Upper lobe of right lung (tissue), 1 donor: Measurements from ENCODE around the gene TGIF1. TPM values are rescaled to one million over a fixed set of nuclear protein-coding genes. Genes with fewer than 3 reads are reported as not detected.
A peak's percentile ranks its signal among the peaks of the same experiment; 100 is the strongest.

Source experiments
- ATAC-seq: fragments of 200-7000 bp; cut with Tn5 transposase; one replicate; pipeline ENCODE4 v1.9.1; 2020; ENCODE audit warnings: mild to moderate bottlenecking, moderate library complexity
- DNase-seq: peaks from one replicate; pipeline ENCODE4 v3.0.0-alpha.2; 2020
- H3K27ac ChIP-seq: fragments of 200-600 bp; one replicate; pipeline ENCODE4 v1.8.0; 2022
- H3K27me3 ChIP-seq: fragments of 200-600 bp; one replicate; pipeline ENCODE4 v1.8.0; 2022; ENCODE audit warnings: mild to moderate bottlenecking
- H3K36me3 ChIP-seq: fragments of 200-600 bp; one replicate; pipeline ENCODE4 v1.8.0; 2022
- H3K4me1 ChIP-seq: fragments of 200-600 bp; one replicate; pipeline ENCODE4 v1.8.0; 2022
- H3K4me3 ChIP-seq: fragments of 200-600 bp; one replicate; pipeline ENCODE4 v1.8.0; 2022; ENCODE audit warnings: mild to moderate bottlenecking
- H3K9me3 ChIP-seq: fragments of 200-600 bp; one replicate; pipeline ENCODE4 v1.8.0; 2022
- intact Hi-C: fragments of 100-400 bp; cut with DNase I; formaldehyde crosslinking; loops from one replicate; pipeline ENCODE4 v1.11.0; 2022
- total RNA-seq: library from RNA; stranded (reverse); fragmentation: NEBNext Ultra II Directional; extraction: Animal tissue kit (Norgen Biotek cat#: 25700); gene quantifications from one replicate; pipeline ENCODE4 v1.2.1, GENCODE V29; 2021
- TF ChIP-seq, protein P1 (sequence below): fragments of 200-600 bp; IDR thresholded peaks from one replicate; pipeline ENCODE4 v1.8.0; 2022; ENCODE audit warnings: antibody characterized with exemption
- donor health status: DM: no; HTN: yes; CAD: no; lungs with severe emphysema.

TGIF1 gene
- total RNA-seq, 1 donor from 2014 or later: 48.4 TPM

DNA sequence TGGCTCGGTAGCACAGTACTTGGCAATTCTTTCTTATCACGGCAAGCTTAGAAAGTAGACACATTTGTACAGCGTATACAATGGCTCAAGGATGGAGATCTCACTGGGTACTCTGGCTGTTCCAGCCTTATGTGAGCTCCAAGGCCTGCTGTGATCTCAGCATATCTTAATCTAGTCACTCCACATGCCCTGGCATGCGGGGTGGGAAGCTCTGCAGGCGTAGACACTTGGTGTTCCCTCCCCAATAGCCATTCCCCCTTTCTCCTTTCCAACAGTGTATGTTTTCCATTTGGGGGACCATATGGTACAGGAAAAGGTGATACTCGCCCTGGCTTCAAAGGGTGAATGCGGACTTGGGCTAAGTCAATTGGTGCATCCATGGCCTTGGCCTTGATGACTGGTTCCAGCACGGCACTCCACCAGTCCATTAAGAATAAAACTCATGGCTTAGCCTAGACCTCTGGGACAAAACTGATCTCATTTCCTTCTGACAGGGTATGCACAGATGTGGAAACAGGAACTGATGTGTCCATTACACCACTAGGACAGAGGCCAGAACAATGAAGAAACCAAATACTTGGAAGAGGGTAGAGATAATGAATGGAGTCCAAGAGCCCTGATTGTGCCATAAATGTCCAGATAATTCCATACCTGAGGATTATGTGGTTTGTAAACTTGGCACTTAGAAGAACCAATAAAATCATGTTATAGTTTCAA, 28.4 kb downstream of the TGIF1 start:
- intact Hi-C loops: no loop called here
- H3K27me3 ChIP-seq: no peaks in the 10 kb centered on the region
- H3K4me1 ChIP-seq: no peaks in the 10 kb centered on the region
- ATAC-seq (peak; percentile 80), DNase-seq (no peak)
- no peak overlapping the region for H3K27ac ChIP-seq
- H3K9me3 ChIP-seq: no peaks in the 10 kb centered on the region
- TF ChIP-seq, protein P1, sequence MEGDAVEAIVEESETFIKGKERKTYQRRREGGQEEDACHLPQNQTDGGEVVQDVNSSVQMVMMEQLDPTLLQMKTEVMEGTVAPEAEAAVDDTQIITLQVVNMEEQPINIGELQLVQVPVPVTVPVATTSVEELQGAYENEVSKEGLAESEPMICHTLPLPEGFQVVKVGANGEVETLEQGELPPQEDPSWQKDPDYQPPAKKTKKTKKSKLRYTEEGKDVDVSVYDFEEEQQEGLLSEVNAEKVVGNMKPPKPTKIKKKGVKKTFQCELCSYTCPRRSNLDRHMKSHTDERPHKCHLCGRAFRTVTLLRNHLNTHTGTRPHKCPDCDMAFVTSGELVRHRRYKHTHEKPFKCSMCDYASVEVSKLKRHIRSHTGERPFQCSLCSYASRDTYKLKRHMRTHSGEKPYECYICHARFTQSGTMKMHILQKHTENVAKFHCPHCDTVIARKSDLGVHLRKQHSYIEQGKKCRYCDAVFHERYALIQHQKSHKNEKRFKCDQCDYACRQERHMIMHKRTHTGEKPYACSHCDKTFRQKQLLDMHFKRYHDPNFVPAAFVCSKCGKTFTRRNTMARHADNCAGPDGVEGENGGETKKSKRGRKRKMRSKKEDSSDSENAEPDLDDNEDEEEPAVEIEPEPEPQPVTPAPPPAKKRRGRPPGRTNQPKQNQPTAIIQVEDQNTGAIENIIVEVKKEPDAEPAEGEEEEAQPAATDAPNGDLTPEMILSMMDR: no peak
- H3K4me3 ChIP-seq: no peak overlapping the region
- no peaks in the 10 kb centered on the region for H3K36me3 ChIP-seq

DNA sequence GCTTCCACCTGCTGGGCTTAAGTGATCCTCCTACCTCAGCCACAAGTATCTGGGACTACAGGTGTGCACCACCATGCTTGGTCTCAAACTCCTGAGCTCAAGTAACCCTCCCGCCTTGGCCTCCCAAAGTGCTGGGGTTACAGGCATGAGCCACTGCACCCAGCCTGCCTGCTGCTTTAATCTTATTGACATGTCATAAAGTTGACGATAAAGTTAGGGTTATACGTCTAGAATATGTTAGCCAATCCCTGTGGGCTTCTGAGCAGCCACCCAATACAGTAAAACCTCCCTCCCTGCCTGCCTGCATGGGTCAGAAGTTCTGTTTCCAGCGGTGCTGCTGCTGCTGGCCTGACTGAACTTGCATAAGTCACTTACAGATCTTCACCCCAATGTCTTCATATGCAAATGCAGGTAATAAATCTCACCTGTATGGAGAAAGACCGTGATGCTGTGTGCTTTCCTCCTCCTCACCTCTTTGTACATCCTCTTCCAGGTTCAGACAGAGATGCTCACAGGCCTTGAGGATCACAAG, 30.1 kb downstream of the TGIF1 start:
- TF ChIP-seq, protein P1: no peak
- H3K27me3 ChIP-seq: no peaks in the 10 kb centered on the region
- no peak for ATAC-seq
- H3K4me1 ChIP-seq: no peaks in the 10 kb centered on the region
- no peak overlapping the region for H3K4me3 ChIP-seq
- intact Hi-C loops: no loop called here
- H3K36me3 ChIP-seq: no peaks in the 10 kb centered on the region
- no peak overlapping the region for H3K27ac ChIP-seq
- no peaks in the 10 kb centered on the region for H3K9me3 ChIP-seq
- no peak for DNase-seq

DNA sequence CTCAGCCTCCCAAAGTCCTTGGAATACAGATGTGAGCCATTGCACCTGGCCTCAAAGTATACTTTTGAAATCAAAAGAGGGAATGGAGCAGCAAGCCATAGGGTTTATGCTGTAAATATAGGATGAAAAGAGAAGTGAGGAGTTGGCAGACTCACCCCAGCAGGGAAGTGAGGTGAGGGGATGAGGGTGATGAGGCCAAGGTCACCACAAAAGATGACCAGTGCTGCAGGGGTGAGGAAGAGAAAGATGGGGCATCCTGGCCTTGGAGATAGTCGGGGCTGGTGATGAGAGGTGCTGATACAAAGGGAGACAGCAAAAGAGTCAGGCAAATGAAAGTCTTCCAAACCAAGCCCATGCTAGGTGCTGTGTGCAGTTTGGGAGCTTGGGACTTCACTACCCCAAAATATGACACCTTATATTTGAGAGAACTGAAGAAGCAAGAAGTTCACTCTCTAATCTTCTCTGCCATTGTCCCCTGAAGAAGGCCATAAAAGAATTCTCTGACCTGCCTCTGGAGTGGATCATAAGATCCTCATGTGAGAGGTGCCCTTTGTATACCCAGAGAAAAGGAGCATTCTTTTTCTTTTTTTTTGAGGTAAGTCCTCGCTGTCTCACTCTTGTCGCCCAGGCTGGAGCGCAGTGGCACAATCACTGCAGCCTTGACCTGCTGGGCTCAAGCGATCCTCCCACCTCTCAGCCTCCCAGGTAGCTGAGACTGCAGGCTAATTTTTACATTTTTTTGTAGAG, 31.0 kb downstream of the TGIF1 start:
- DNase-seq: no peak
- Histone ChIP-seq H3K36me3 (no peaks in the 10 kb centered on the region), H3K27me3 (no peaks in the 10 kb centered on the region), H3K4me3 (no peak overlapping the region), H3K4me1 (no peaks in the 10 kb centered on the region), H3K9me3 (no peaks in the 10 kb centered on the region), H3K27ac (no peak overlapping the region)
- no peak for ATAC-seq
- TF ChIP-seq, protein P1: no peak
- intact Hi-C loops: no loop called here

DNA sequence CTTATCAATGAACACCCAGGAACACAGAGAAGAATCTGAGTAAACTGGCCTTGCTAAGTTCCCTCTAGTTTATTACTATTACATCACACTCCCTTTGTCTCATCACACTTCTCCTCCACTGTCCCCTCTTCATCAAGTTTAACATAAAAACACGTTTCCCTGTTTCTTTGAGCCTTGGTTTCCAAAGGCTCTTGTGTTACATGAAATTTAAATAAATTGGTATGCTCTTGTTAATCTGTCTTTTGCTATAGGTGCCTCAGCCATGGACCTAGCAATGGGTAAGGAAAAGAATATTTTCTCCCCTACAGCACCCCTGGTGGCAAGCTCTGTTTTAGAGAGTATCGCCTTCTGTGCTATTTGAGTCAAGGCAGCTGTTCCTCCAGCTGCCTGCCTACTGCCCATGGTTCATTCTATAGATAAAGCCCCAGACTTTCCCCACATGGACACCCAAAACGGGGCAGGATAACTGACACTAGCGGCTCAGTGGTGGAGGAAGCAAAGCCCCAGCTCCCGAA, 31.8 kb downstream of the TGIF1 start:
- no peak for DNase-seq
- ATAC-seq: peak; percentile 66
- no peaks in the 10 kb centered on the region for H3K9me3 ChIP-seq
- no peak overlapping the region for H3K27ac ChIP-seq
- intact Hi-C loops: no loop called here
- H3K4me3 ChIP-seq: no peak overlapping the region
- TF ChIP-seq, protein P1: peak; percentile 49
- no peaks in the 10 kb centered on the region for H3K27me3 ChIP-seq
- H3K36me3 ChIP-seq: no peaks in the 10 kb centered on the region
- H3K4me1 ChIP-seq: no peaks in the 10 kb centered on the region

DNA sequence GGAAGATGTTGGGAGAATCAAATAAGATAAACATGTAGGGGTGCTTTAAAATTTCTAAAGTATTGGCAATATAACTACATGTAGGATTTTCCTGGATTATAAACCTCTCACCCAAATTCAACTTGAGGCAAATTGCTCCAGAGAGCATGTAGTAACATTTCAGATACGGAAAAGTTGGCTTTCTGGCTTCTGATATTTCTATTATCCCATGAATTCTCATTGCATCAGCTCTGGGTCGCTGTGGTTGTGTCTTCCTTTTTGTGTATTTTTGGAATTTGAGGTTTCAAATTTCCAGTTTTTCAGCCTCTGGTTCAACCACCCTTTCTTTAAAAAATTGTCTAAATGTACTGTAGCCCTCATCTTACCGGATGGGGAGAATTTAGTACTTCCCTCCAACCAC, 32.3 kb downstream of the TGIF1 start:
- Histone ChIP-seq H3K36me3 (no peaks in the 10 kb centered on the region), H3K9me3 (no peaks in the 10 kb centered on the region), H3K27me3 (no peaks in the 10 kb centered on the region), H3K4me3 (no peak overlapping the region), H3K4me1 (no peaks in the 10 kb centered on the region), H3K27ac (no peak overlapping the region)
- no peak for DNase-seq
- intact Hi-C loops: no loop called here
- ATAC-seq: no peak
- TF ChIP-seq, protein P1: no peak
